Loucy (cell line): Measurements from ENCODE around the gene ERP27.

ENCODE experiments used
- H2AFZ ChIP-seq: fragments of 200-600 bp; sonication (generic); 2 replicates; pipeline ENCODE4 v1.6.0; 2016; ENCODE audit warnings: antibody characterized with exemption, mild to moderate bottlenecking, low read length, moderate library complexity
- H3F3A ChIP-seq: fragments of 200-600 bp; 2 replicates; pipeline ENCODE4 v1.6.0; 2016; ENCODE audit warnings: antibody characterized with exemption, low read depth, mild to moderate bottlenecking
- H3K27me3 ChIP-seq: fragments of 200-600 bp; sonication (generic); 2 replicates; pipeline ENCODE4 v1.6.1; 2014; ENCODE audit warnings: low read length, mild to moderate bottlenecking; ENCODE audit not compliant: insufficient read depth, poor library complexity, severe bottlenecking
- H3K36me3 ChIP-seq: fragments of 200-600 bp; sonication (generic); 2 replicates; pipeline ENCODE4 v1.6.1; 2016; ENCODE audit warnings: low read length; ENCODE audit not compliant: insufficient read depth
- H3K4me1 ChIP-seq: fragments of 200-600 bp; sonication (generic); 2 replicates; pipeline ENCODE4 v1.5.1; 2014; ENCODE audit warnings: low read length, mild to moderate bottlenecking; ENCODE audit not compliant: insufficient read depth, poor library complexity, severe bottlenecking
- H3K4me2 ChIP-seq: fragments of 200-600 bp; sonication (generic); 2 replicates; pipeline ENCODE4 v1.6.0; 2014; ENCODE audit warnings: antibody characterized with exemption, low read length, low read depth, mild to moderate bottlenecking; ENCODE audit not compliant: poor library complexity, severe bottlenecking
- H3K4me3 ChIP-seq: fragments of 200-600 bp; sonication (generic); 2 replicates; pipeline ENCODE4 v1.5.1; 2014; ENCODE audit warnings: low read length, mild to moderate bottlenecking, mixed read lengths; ENCODE audit not compliant: poor library complexity, severe bottlenecking
- H3K79me2 ChIP-seq: fragments of 200-600 bp; sonication (generic); 2 replicates; pipeline ENCODE4 v1.6.1; 2014; ENCODE audit warnings: low read length; ENCODE audit not compliant: insufficient read depth
- H3K9ac ChIP-seq: fragments of 200-600 bp; sonication (generic); 2 replicates; pipeline ENCODE4 v1.6.0; 2014; ENCODE audit warnings: mild to moderate bottlenecking, low read depth, low read length, moderate library complexity; ENCODE audit not compliant: poor library complexity, severe bottlenecking
- H3K9me2 ChIP-seq: fragments of 200-600 bp; sonication (generic); replicated peaks from 2 replicates; pipeline ENCODE4 v1.6.1; 2016; ENCODE audit warnings: low read depth, low read length, mixed read lengths
- H3K9me3 ChIP-seq: fragments of 200-600 bp; sonication (generic); 2 replicates; pipeline ENCODE4 v1.6.1; 2014; ENCODE audit warnings: mild to moderate bottlenecking, antibody characterized with exemption, low read length, low read depth; ENCODE audit not compliant: insufficient read depth
- H4K20me1 ChIP-seq: fragments of 200-600 bp; sonication (generic); 2 replicates; pipeline ENCODE4 v1.6.0; 2014; ENCODE audit warnings: antibody characterized with exemption, low read length, mild to moderate bottlenecking; ENCODE audit not compliant: insufficient read depth, poor library complexity, severe bottlenecking
- EZH2phosphoT487 ChIP-seq: fragments of 200-600 bp; IDR thresholded peaks from 2 replicates; pipeline ENCODE4 v1.6.1; 2018; ENCODE audit warnings: antibody characterized with exemption, mild to moderate bottlenecking, moderate library complexity, borderline replicate concordance
- TF ChIP-seq, protein P1 (sequence below): fragments of 200-600 bp; sonication (generic); conservative IDR thresholded peaks from 2 replicates; pipeline ENCODE4 v1.5.1; 2014; ENCODE audit warnings: mild to moderate bottlenecking, antibody characterized with exemption, low read length

Gene ERP27

DNA sequence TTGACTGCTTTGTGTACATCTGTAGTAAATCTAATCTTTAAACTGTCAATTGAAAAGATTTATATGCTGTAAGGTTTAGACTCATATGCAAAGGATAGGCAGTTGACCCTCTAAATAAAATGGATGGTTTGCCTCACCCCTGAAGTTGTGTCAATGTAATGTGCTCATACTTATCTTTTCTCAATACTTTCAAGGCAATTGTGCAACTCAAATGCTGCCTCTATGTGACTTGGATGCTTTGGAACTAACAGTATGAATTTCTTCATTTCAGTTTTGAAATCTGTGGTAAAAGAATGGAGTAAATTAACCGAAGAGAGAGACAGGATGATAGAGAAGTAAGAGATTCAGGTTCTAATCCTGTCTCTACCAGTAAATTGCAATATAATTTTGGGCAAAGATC, 44.2 kb upstream of the ERP27 start:
- no peaks in the 10 kb centered on the region for H4K20me1 ChIP-seq
- peak overlapping the region; percentile 23 for H3K4me2 ChIP-seq
- peak overlapping the region; percentile 63 for H2AFZ ChIP-seq

DNA sequence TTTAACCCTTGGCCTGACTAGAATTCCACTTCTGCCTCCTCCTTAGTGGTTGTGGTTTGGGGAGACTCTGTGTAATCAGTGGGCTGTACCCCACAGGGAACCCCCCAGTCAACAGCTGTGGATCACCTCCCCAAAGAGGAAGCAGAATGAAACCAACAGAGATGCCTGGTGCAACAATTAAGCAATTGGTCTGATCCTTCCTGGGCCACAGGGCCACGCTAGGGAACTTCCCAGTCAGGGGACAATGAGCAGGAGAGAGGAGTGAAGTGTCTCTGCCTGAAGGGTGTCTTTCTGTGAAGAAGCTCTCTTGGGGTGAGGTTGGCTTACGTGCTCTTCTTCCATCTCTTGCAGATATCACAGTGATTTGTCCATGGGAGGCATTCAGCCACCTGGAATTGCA, 42.7 kb upstream of the ERP27 start:
- Histone ChIP-seq H3K4me3 (no peak overlapping the region), H3K9me3 (no peaks in the 10 kb centered on the region), H3K9me2 (no peaks in the 10 kb centered on the region), H4K20me1 (no peaks in the 10 kb centered on the region), H2AFZ (no peak overlapping the region), H3K27me3 (no peaks in the 10 kb centered on the region), H3K79me2 (no peaks in the 10 kb centered on the region), H3K9ac (no peak overlapping the region), H3K36me3 (no peaks in the 10 kb centered on the region), H3K4me1 (peaks cover 59% of the 10 kb centered on the region), H3F3A (no peaks in the 10 kb centered on the region), H3K4me2 (no peak overlapping the region)
- no peak for TF ChIP-seq EZH2phosphoT487
- TF ChIP-seq, protein P1, sequence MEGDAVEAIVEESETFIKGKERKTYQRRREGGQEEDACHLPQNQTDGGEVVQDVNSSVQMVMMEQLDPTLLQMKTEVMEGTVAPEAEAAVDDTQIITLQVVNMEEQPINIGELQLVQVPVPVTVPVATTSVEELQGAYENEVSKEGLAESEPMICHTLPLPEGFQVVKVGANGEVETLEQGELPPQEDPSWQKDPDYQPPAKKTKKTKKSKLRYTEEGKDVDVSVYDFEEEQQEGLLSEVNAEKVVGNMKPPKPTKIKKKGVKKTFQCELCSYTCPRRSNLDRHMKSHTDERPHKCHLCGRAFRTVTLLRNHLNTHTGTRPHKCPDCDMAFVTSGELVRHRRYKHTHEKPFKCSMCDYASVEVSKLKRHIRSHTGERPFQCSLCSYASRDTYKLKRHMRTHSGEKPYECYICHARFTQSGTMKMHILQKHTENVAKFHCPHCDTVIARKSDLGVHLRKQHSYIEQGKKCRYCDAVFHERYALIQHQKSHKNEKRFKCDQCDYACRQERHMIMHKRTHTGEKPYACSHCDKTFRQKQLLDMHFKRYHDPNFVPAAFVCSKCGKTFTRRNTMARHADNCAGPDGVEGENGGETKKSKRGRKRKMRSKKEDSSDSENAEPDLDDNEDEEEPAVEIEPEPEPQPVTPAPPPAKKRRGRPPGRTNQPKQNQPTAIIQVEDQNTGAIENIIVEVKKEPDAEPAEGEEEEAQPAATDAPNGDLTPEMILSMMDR: no peak

More for the DNA sequence above, 44.2 kb upstream of the ERP27 start:
- no peaks in the 10 kb centered on the region for H3K27me3 ChIP-seq
- H3K9ac ChIP-seq: peak overlapping the region; percentile 25
- no peaks in the 10 kb centered on the region for H3K79me2 ChIP-seq
- H3K36me3 ChIP-seq: no peaks in the 10 kb centered on the region
- no peak overlapping the region for H3K4me3 ChIP-seq
- H3K9me2 ChIP-seq: no peaks in the 10 kb centered on the region
- peaks cover 59% of the 10 kb centered on the region for H3K4me1 ChIP-seq
- H3K9me3 ChIP-seq: no peaks in the 10 kb centered on the region
- H3F3A ChIP-seq: no peaks in the 10 kb centered on the region
- TF ChIP-seq, protein P1: no peak

DNA sequence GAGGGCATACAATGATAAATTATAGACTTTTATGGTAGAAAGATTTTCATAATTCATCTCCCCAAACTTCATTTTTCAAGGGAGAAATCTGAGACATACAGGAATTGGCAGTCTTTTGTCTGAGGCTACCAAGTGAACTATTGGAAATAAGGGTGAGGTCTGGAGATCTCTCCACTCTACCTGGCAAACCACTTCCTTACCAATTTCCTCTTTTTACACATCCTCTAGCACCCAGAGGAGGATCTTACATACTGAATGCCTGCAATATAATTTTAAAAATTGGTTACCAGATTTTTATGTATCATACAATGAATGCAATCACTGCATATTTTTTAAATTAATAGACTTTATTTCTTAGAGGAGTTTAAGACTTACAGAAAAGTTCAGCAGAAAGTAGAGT, 41.1 kb upstream of the ERP27 start:
- no peak overlapping the region for H2AFZ ChIP-seq
- H3K9ac ChIP-seq: no peak overlapping the region
- H3K4me1 ChIP-seq: peaks cover 52% of the 10 kb centered on the region
- H3F3A ChIP-seq: no peaks in the 10 kb centered on the region
- H3K9me3 ChIP-seq: no peaks in the 10 kb centered on the region
- H3K4me3 ChIP-seq: no peak overlapping the region
- H3K4me2 ChIP-seq: no peak overlapping the region
- H4K20me1 ChIP-seq: no peaks in the 10 kb centered on the region
- no peaks in the 10 kb centered on the region for H3K36me3 ChIP-seq
- no peaks in the 10 kb centered on the region for H3K79me2 ChIP-seq
- no peaks in the 10 kb centered on the region for H3K27me3 ChIP-seq
- no peaks in the 10 kb centered on the region for H3K9me2 ChIP-seq
- TF ChIP-seq EZH2phosphoT487: no peak
- TF ChIP-seq, protein P1: no peak
